Frontal cortex (tissue), 4 donors: ENCODE data around the gene RFTN1. TPM values are rescaled to one million over a fixed set of nuclear protein-coding genes. Genes with fewer than 3 reads are reported as not detected.

Experiments used
- DNase-seq, 2 donors: peaks; one replicate each; pipeline ENCODE4 v3.0.0; 2012; ENCODE audit warnings: low spot score in 2 of 2
- FAIRE-seq: peaks from 2 replicates; lab custom pipeline; 2012; peaks lifted over from hg19 to GRCh38; lab: Jason Lieb, UNC
- total RNA-seq: library from RNA; depleted of rRNA; stranded (reverse); fragments of >200 nt; gene quantifications from one replicate; pipeline ENCODE4 v1.2.3, GENCODE V29; 2014
- donor health status: control.
- donor health status: control.
- donor health status: control.

Gene RFTN1
- total RNA-seq, 1 donor from 2014 or later = 11.0 TPM

DNA sequence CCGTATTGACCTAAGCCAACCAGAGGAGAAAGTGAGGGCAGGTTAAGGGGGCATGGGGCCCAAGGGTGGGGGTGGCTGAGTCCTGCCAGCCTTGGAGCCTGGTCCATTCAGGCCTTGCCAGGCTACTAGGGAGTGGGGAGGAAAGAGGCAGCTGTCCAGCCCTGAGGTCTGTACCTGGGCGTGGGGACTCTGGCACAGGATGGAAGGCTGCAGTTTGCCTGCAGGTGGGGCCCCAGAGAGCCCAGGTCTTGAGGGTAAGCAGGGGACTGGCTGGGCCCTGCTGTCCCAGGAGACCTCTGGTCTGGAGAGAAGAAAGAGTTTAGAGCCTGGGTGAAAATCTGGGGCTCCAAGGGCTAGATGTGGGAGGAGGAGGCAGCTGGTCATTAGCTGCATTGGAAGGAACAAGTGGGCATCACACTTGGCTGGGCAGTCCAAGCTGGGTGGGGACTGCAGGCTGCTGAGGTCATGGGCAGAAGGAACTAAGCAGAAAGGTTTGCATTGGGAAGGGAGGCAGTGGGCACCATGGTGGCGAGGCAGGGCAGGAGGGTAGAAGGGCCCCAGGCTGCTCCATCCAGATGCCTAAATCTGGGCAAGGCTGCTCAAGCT, 140.1 kb downstream of the RFTN1 start:
- FAIRE-seq (no peak), DNase-seq (no peak)

DNA sequence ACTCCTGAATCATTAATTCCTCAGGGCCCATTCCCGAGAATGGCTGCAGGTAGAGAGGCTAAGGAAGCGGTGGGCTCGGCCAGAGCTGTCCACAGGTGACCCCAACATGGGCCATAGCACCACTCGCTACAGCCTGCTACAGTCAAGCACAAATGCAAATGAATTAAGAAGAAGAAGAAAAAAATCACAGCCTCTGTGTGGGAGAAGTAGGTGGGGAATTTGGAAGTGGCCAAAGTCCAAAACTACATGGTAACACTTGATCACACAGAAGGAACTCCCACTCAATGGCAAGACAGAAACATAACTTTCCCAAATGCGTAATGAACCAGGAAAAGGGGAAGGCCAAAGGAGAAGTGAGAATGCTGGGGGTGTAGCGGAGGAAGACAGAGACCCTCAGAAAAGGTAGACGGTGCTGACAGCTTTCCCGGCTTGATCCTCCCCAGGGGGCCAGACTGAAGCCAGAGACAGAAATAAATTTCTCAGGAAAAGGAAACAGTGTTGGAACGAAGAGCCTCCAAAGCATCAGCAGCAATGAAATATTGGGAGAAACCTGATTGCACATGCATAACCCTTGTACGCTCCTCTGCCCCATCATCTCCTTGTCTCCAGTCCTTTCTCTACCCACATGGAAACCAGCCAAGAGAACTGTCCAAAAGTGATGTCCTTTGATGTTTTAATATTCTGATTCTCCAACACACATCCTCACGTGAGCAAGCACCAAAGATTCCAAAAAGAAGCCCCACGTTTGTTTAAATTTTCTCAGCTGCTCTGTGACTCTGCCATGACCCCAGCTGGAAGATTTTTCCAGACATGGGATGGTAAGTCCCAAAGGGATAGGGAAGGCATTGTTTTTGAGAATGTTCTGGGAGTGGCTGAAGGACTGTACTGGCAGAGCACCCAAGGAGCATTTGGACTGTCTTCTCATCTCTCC, 140.9 kb downstream of the RFTN1 start:
- DNase-seq (no peak), FAIRE-seq (no peak)

DNA sequence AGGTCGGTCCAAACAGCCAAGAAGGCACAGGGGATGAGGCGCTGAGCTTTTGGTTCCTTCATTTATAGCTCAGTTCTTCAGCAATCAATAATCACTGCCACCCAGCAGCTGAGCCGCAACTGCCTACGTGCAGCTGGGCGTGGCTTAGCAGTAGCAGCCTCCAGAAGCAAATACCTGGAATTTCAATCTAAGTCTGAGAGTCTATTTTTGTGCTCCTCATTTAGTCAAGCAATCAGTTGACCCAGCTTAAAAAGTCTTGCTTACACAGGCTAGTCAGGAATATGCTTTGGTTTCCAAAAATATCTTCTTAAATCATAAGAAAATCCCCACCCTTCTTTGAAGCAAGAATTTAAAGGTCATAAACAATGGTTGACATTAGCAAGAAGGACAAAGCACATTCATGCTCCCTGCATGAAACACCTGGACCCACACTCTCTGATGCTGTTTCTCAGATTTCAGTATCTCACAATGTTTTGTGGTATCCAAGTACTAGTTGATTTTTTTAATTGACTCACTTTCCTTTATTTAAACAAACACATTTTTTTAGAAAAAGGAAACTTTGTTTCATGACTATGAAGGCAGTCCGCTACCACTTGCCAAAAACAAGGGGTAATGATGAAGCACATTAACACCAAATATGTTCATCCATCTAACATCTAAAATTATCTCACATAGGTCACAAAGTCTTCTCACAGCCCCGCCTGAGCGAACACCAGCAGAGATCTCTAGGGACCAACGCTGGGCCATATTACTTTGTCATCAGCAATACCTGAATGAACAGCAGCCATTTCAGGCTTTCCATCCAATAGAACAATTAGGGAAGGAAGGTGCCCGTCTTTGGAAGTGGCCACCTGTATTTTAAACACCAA, 142.4 kb downstream of the RFTN1 start:
- no peak for FAIRE-seq
- no peak for DNase-seq

DNA sequence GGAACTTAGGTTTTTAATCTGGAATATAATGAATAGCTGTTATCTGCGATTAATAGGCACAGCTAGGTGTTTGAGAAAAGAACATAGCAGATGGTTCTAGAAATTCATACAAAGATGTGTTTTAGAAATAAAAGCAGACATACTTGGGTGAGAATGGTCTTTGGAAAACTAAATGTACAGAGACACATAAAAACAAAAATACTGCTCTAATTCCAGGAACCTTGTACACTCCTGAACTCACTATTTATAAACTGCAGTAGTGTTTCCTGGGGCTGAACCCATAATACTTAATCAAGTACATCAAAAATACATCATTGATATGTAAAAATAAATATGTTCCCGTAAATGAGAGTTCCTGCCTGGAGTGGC, 143.0 kb downstream of the RFTN1 start:
- FAIRE-seq (no peak), DNase-seq (no peak)

DNA sequence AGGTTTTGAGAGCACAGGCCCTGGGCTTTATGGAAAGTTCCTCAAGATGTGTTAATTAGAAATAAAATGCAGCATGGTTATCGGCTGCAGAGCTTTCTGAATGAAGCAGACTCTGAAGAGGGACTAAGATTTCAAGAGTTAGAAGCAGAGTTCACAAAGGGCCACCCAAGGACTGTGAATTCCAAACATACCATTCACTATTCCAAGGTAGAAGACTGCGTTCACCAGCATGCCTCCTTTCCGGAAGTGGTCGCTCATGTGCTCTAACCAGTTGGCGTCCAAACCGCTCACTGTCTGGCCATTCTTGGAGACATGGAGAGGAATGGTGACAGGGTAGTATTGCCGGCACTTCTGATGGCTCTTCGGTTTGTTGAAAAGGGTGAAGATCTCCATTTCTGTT, 143.6 kb downstream of the RFTN1 start:
- FAIRE-seq (no peak), DNase-seq (no peak)

DNA sequence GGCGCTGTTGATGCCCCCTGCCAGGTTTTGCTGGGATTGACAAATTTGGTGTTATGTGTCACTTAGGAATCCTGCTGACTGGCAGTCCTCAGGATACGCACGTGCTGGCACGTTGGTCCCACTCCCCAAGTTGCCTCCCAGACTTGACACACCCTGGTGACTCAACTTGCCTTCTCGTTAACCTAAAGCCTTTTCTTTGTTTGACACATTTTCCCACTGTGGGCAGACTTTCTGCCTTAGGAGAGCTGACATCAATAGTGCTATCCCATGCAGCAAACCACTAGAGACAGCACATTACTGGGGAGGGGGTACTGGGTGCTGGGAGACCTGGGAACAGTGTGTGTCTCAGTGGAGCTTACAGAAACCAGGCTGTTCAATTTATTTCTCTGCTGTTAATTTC, 144.2 kb downstream of the RFTN1 start:
- FAIRE-seq = no peak
- no peak for DNase-seq

DNA sequence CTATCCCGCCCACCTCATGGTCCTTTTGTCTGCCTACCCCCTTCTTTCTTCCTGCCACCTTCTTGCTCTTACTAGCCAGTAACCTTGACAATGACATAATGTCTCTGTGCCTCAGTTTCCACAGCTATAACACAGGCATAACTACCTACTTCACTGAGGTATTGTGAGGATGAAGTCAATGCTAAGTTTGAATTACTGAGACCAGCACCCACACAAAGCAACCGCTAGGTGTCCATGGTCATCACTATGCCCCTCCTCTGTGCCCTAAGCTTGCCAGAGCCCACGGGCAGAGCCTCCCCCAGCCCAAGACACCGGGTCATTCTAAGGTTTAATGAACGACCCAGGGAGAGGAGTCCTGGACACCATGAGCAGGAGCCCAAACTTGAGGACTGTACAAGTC, 146.9 kb downstream of the RFTN1 start:
- DNase-seq (no peak), FAIRE-seq (no peak)

DNA sequence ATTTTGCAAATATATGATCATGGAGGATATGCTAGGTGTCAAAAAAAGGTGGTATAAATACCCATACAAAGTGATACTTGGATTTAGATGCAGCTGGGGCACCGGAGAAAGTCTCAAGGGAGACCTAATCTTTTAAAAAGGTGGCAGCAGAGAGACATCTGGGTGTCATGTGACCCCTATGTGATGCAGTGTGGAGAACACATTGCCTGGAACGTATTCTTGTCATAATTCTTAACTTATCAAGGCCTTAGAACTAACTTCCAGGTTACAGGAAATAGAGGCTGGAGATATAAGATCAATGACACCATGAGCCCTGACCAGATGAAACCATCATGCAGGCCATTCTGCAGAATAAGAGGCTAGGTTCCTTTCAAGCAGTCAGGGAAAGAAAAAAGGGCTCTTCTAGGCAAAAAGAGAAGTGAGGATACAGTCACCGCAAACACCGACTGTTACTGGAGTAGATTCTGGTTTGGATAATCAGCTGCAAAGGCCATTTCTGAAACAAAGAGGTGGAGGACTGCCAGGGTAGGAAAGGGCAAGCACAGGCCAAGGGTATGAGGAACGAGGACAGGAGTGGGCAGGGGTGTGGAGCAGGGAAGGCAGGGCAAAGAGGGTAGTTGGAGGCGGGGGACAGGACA, 147.9 kb downstream of the RFTN1 start:
- DNase-seq (no peak), FAIRE-seq (no peak)

DNA sequence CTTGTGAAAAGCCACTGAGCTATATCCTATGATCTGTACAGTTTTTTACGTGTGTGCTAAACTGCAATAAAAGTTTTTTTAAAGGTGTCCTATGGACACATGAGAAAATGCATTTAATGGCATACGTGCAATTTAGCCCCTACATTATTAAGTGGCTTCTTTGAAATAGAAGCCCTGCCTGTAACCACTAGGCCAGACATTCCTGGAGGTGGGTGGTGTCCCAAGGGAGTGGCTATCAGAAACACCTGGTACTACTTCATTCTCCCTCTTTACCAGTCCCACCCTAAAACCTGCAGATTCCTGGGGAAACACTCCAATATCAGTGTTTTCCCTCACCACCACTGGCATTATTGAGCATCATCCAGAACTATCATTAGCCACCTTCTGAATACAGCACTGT, 148.5 kb downstream of the RFTN1 start:
- no peak for FAIRE-seq
- DNase-seq = no peak

DNA sequence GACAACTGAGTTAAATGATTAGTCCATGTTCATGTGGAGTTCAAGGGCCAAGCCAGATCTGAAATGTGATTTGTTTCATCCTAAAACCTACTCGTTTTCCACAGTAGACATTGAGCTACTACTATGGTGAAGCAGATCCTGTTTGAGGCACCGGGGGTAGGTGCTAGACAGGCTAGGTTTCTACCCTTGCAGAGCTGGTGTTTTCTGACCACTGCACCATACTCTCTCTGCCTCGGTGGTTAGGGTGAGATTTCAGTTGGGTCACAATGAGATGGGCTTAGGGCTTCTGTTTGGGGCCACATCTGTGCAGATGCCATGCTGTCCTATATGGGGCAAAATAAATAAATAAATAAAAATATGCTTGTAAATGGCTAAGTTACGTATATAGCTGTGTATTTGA, 149.2 kb downstream of the RFTN1 start:
- DNase-seq (no peak), FAIRE-seq (no peak)

DNA sequence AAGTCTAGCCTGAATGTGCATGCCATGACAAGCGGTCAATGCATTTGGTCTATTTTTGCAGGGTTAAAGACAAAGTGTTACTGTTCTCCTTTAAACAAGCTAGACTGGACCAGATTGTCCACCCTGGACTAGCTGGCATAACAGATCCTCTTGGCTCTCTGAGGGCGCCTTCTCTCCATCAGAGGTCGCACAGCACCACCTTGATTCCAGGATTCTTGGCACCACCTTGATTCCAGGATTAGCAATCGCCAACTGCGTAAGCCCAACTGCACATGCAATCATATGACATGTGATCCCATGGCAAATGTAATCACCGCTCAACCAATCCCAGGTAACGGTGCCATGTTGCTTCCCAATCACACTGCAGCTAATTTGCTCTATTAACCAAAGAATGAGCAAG, 149.9 kb downstream of the RFTN1 start:
- FAIRE-seq = no peak
- no peak for DNase-seq

DNA sequence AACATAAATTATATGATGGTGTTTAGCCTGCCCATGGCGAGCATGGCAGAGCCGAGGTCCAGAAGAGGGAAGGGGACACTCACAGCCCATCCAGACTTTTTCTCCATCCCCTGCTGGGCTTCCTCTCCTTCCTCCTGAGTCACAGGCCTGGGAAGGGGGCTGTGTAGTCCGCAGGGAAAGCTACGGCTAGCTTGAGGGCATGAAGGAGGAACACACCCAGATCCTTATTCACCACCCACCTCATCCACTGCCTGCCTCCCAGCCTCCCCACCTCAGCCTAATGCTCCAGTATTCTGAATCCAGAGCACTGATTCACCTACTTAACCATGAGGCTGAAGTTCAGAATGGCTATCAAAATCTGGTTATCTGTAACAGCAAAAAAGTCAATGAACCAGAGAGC, 150.7 kb downstream of the RFTN1 start:
- no peak for FAIRE-seq
- no peak for DNase-seq

DNA sequence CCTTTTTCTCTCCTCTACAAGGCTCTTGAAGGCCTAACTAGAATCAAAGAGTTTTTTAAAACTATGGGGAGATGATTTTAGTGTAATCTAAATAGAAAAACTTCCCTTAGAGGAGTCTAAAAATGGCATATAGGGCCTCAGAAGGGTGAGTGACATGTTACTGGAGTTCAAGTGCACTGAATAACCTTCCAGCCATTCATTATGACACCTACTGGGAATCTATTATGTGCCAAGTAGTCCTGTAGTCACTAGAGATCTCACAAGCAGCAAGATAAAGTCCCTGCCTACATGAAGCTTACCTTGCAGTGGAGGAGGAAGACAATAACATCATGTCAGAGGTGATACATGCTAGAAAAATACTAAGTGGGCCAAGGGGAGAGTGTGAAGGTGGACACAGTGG, 152.4 kb downstream of the RFTN1 start:
- no peak for FAIRE-seq
- DNase-seq = no peak

DNA sequence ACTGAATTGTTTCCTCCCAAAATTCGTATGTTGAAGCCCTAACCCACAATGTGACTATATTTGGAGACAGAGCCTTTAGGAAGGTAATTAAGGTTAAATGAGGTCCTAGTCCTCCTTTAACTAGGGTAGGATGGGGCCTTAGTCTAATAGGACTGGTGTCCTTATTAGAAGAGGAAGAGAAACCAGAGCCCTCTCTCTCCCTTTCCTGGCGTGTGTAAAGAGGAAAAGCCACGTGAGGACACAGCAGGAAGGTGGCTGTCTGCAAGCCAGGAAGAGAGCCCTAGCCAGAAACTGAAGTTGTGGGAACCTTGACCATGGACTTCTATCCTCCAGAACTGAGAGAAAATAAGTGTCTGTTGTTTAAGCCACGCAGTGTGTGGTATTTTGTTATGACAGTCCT, 154.2 kb downstream of the RFTN1 start:
- FAIRE-seq (no peak), DNase-seq (no peak)

DNA sequence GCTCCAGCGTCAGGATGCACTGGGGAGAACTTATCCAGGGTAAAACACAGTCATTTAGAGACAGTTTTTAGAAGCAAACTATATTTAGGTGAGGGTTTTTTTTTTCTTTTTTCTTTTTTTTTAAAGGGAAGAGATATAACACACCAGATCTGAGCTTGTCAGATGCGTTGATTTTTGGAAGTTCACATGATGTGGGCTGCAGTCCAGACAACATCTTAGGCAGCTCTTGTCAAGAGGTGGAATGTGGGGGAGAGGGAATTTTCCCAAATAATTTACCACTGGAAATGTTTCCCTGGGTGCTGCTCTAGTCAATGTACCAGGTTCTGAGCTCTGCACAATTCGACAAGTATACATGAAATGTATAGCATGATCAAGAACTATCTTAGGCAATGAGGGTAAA, 155.2 kb downstream of the RFTN1 start:
- FAIRE-seq (no peak), DNase-seq (no peak)

DNA sequence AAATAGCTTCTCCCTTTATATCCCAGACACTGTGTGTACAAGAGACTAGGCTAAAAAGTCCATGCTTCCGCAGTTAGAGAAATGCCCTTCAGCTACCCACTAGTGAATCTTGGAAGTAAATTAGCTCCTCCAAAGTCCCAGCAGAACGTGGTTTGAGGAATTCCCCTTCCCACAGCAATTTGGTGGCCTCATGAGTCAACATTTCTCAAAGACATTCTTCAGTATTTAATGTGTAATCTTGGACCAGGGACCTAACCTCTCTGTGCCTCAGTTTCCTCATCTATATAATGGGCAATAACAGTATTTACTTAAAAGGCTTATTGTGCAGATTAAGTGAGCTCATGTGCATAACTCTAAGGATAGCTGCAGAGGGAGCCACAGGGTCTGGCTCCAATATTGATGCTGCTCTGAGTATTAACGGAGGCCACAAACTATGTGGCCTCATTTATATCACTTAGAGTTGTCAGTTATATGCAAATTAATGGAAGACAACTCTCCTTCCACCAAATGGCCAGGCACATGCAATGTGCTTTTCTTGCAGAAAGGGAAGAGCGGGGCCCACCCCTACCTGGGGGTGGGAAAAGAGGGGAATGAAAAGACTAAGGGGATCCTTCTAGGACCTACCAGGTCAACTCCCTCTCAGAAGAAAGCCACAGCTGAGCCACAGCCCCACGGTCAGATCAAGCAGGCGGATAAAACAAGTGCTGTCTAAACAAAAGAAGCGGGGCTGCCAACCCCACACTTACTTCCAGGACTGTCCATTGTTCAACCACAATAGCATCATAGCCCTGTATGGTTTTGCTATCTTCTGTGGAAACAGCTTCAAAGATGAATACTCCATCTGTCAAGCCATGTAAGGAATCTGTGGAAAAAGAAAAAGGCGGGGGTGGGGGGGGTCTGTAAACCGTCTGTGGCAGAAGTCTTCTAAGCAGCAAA, 156.0 kb downstream of the RFTN1 start:
- FAIRE-seq (no peak), DNase-seq (no peak)

DNA sequence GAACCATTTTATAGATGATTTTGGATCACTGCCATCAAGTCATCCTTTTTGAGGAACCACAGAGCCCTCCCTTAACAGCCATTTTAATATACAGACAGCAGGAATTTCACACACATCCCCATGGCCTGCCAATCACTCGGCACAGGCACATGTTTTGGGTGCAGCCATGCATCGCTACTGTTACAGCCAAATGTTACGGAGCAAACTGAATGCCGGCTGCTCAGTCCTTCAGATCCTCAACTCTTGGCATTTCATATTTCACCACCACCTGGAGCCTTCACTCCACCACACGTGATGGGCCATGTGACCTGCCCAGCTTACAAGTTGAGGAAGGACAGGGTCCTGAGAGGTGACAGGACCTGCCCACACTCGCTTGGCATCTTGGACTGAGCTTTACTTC, 157.7 kb downstream of the RFTN1 start:
- FAIRE-seq (no peak), DNase-seq (no peak)

DNA sequence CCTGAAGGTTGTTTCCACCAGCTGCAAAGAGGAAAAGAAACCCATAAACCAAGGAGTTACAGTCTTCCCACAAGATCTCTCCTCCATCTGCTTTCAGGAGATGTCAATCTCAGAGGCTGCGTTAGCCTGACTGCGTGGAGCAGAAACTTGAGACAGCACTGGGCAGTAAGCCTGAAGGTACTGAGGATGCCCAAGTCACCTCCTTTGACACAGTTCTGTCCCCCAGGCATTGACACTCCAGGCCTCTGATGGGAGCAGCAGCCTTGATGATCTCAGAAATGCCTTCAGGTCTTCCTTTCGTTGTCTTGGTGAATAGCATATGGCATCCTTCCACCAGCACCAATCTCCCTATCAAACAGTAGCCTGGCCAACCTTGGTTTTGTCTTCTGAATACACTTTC, 159.2 kb downstream of the RFTN1 start:
- no peak for DNase-seq
- no peak for FAIRE-seq

DNA sequence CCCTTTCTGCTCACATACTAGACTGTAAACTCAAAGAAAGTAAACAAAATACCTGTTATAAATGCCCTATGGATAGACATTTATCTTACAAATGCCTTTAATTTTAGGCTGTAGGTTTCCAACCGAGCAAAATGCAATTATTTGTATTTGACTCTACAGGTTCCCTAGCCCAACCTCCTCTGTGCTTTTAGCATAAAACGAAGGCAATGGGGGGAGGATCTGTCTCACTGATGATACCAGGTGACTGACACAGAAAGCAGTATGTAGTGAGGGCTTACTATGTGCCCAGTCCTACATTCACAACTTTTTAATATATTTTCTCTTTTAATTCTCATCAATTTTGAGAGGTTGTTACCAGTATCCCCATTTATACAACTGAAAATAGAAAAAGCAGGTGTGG, 161.1 kb downstream of the RFTN1 start:
- FAIRE-seq (no peak), DNase-seq (no peak)
